Stomach smooth muscle (tissue), 2 donors: ENCODE data around the gene MC1R.

Experiments
- H3K27ac ChIP-seq: one replicate; pipeline ENCODE4 v1.7.0; 2013; ENCODE audit warnings: mild to moderate bottlenecking, low read length, inconsistent platforms
- H3K27me3 ChIP-seq, 2 donors: one replicate each; pipeline ENCODE4 v1.7.0; 2013; ENCODE audit warnings: low read length in 2 of 2; ENCODE audit not compliant: insufficient read depth in 2 of 2, control insufficient read depth in 1 of 2
- H3K36me3 ChIP-seq, 2 donors: one replicate each; pipeline ENCODE4 v1.7.0; 2013; ENCODE audit warnings: low read length in 2 of 2; ENCODE audit not compliant: control insufficient read depth in 2 of 2, insufficient read depth in 2 of 2
- H3K4me1 ChIP-seq: one replicate; pipeline ENCODE4 v1.7.0; 2013; ENCODE audit warnings: low read length; ENCODE audit not compliant: control insufficient read depth, insufficient read depth
- H3K4me3 ChIP-seq, 2 donors: one replicate each; pipeline ENCODE4 v1.7.0; 2013; ENCODE audit warnings: low read length in 2 of 2
- H3K9ac ChIP-seq, 2 donors: one replicate each; pipeline ENCODE4 v1.7.0; 2013; ENCODE audit warnings: low read length in 2 of 2, mild to moderate bottlenecking in 1 of 2
- H3K9me3 ChIP-seq, 2 donors: one replicate each; pipeline ENCODE4 v1.7.0; 2013; ENCODE audit warnings: low read length in 2 of 2; ENCODE audit not compliant: control insufficient read depth in 2 of 2
- donor health status: healthy.
- donor health status: Pancreatic carcinoma.

Gene MC1R

DNA sequence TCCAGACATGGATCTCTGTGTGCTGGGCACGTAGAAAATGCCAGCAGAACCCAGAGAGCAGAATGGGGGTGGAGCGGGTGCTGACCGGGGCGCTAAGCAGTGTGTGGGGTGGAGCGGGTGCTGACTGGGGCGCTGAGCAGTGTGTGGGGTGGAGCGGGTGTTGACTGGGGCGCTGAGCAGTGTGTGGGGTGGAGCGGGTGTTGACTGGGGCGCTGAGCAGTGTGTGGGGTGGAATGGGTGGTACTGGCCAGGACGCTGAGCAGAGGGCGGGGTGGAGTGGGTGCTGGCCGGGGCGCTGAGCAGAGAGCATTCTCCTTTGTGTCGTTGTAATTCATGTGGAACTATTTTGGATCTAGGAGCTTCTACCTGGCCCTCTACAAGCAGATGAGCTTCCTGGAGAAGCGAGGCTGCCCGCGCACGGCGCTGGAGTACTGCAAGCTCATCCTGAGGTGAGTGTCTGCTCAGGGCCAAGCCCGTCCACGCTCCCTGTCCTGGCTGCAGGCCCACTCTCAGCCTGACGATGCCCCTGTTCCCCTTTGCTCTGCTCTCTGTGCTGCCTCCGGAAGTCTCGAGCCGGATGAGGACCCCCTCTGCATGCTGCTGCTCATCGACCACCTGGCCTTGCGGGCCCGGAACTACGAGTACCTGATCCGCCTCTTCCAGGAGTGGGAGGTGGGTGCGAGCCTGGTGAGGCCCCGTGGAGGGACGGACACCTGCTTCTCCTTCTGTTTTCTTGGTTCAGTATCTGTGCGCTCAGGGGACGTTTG is 20.3 kb upstream of the MC1R start:
- Histone ChIP-seq H3K4me1 (no peaks in the 10 kb centered on the region), H3K27me3 (no peaks in the 10 kb centered on the region), H3K9me3 (no peaks in the 10 kb centered on the region), H3K4me3 (no peak overlapping the region), H3K9ac (no peak overlapping the region), H3K36me3 (peaks cover 42 to 49% of the 10 kb centered on the region in 2 donors), H3K27ac (no peak overlapping the region)

DNA sequence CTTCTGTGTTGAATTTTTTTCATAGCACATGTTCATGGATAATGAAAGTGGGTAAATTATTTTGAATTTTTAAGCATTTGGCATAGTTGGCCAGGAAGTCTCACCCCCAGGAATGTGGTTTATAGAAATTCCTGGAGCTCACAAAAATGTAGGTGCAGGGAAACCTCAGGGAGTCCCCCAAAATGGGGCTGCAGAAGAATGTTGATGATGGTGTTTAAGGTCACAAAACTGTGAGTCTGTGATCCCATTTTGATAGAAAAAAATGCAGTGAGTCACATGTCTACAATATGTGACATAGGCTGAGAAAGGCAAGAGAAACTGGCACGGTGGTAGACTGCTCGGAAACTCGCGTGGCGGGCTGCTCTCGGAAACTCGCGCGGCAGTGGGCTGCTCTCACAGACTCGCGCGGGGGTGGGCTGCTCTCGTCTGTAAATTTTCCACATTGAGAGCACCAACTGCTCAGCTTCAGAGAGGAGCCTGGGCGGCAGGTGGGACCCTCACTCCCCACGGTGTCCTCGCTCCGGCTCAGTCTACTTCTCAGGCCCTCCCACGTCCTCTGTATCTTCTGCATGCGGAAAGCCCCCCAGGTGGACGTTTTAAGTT is 18.7 kb upstream of the MC1R start:
- no peak overlapping the region for H3K27ac ChIP-seq
- H3K9ac ChIP-seq, result no peak overlapping the region
- H3K4me1 ChIP-seq, result no peaks in the 10 kb centered on the region
- peaks cover 46 to 52% of the 10 kb centered on the region in 2 donors for H3K36me3 ChIP-seq
- H3K27me3 ChIP-seq, result no peaks in the 10 kb centered on the region
- H3K9me3 ChIP-seq, result no peaks in the 10 kb centered on the region
- H3K4me3 ChIP-seq, result no peak overlapping the region

DNA sequence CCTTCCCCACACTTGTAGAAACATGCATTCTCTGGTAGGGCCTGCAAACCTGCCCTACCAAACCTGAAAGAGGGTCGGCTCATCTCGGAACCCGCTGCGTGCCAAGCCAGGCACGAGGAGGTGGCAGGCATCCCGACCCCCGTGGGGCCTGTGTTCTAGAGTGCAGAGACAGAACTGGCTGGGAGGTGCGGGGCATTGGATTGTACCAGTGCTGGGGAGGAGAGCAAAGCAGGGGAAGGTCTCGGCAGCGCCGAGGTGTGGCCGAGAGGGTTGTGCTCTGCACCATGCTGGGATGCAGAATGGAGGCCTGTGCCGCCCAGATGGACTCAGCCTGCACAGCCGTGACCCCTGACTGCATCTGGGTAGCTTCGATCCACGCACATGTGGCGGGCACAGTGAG is 17.8 kb upstream of the MC1R start:
- Histone ChIP-seq H3K9ac (no peak overlapping the region), H3K27ac (no peak overlapping the region), H3K4me3 (no peak overlapping the region), H3K36me3 (peaks cover 48 to 50% of the 10 kb centered on the region in 2 donors), H3K27me3 (no peaks in the 10 kb centered on the region), H3K9me3 (no peaks in the 10 kb centered on the region), H3K4me1 (no peaks in the 10 kb centered on the region)

DNA sequence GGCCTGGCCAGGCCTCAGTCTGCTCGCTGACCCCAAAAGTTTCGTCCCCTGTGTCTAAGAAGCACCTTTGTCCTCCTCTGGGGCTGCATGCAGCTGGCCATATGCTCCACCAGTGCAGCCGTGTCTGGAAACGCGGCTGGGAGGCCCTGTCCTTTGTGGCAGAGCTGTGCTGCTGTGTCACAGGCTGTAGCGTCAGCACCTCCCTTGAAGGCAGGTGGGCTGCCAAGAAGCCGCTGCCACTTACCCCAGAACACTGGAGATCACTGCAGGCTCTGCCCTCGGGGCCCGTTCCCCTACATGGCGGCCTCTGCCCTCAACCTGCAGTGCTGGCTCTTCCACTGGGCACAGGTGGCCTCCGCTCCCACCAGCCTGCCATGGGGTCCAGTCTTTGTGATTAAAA is 15.7 kb upstream of the MC1R start:
- Histone ChIP-seq H3K36me3 (peaks cover 48 to 51% of the 10 kb centered on the region in 2 donors), H3K4me3 (no peak overlapping the region), H3K27ac (no peak overlapping the region), H3K9me3 (no peaks in the 10 kb centered on the region), H3K4me1 (no peaks in the 10 kb centered on the region), H3K27me3 (no peaks in the 10 kb centered on the region), H3K9ac (no peak overlapping the region)

DNA sequence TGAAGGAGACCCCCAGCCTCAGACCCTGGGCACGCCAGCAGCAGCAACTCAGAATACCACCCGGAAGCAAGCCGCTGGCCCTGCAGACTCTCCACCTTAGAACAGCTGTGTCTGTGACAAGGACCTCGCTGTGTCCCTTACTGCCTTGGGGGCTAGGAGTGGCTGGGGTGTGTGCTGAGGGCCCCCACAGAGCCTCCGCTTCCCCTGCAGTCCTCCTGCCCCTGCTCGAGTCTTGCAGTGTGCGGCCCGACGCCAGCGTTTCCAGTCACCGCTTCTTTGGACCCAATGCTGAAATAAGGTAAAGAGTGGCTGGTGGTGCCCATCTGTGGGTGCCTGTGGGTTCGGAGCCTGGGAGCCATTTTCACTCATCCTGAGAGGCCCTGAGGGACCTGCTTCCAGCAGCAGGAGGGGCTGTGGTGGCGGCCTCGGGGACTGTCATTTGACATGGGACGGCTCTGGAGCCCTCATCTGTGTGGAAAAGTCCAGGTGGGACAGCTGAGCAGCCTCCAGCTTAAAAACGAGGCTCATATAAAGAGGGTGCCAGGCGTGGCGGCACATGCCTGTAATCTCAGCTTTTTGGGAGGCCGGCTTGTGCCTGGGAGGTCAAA is 14.7 kb upstream of the MC1R start:
- no peak overlapping the region for H3K27ac ChIP-seq
- H3K4me1 ChIP-seq, result no peaks in the 10 kb centered on the region
- no peak overlapping the region for H3K4me3 ChIP-seq
- no peak overlapping the region for H3K9ac ChIP-seq
- no peaks in the 10 kb centered on the region for H3K27me3 ChIP-seq
- H3K9me3 ChIP-seq, result no peaks in the 10 kb centered on the region
- H3K36me3 ChIP-seq, result peaks cover 40 to 44% of the 10 kb centered on the region in 2 donors

DNA sequence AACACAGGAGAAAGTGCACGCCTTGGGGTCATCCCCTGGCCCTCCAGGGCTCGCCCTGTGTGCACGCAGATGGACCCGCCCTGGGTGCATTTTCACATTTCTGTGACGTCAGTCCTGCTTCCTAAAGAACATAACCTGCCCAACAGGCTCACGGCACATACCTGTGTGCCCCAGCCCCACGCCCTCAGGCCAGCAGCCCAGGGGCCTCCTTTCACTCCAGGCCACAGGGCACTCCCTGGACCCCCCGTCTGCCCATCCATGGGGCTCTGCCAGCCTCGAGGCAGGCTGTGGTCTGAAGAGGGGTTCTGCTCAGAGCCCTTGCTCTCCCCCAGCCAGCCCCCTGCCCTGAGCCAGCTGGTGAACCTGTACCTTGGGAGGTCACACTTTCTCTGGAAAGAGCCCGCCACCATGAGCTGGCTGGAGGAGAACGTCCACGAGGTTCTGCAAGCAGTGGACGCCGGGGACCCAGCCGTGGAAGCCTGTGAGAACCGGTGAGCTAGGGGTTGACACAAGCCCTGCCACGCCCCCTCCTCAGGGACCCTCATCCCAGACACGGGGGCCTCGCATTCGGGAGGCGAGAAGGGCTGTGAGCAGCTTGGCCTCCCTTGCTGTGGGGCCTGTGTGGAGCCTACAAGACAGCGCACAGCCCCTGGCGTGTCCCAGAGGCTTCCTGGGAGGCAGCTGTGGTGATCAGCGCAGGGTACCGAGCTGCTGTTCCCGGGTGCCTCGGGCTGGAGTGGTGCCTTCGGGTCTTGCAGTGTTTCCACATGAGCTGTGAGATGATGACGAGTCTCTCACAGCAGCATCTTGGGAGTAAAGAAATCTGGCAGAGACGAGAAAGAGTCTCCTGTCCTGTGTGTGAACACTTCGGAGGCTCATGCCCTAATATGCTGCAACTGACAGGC is 13.8 kb upstream of the MC1R start:
- no peak overlapping the region for H3K27ac ChIP-seq
- no peak overlapping the region for H3K9ac ChIP-seq
- H3K27me3 ChIP-seq, result no peaks in the 10 kb centered on the region
- peaks cover 38% of the 10 kb centered on the region in 2 donors for H3K36me3 ChIP-seq
- H3K9me3 ChIP-seq, result no peaks in the 10 kb centered on the region
- H3K4me3 ChIP-seq, result no peak overlapping the region
- H3K4me1 ChIP-seq, result peaks cover under 1% of the 10 kb centered on the region

DNA sequence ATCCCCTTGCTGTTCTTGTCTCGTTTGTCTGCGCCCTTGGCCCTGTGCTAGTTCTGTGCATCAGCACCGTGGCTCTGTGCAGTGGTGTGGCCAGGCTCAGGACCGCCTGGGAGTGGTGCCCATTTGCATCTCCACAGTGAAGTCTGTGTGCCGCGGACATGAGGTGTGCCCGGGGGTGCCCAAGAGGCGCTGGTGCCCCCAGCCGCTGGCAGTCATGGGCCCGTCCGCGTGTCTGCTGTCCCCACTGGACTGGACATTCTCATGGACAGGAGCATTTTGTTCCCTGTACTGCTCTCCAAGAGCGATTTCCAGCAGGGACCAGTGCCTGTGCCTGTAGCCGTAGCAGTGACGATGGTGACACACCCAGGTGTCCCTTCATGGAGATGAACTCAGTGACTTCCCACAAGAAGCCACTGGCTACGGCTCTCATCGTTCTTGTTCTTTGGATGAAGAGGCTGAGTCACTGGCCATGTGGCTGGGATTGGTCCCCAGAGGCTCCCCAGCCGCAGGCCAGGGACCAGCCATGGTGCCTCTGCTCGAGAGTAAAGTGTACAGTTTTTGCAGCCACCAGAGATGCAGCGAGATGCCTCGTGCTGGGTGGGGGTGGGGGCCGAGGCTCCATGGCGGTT is 13.0 kb upstream of the MC1R start:
- H3K36me3 ChIP-seq, result peaks cover 31 to 35% of the 10 kb centered on the region in 2 donors
- no peak overlapping the region for H3K27ac ChIP-seq
- no peaks in the 10 kb centered on the region for H3K27me3 ChIP-seq
- no peak overlapping the region for H3K4me3 ChIP-seq
- H3K9ac ChIP-seq, result no peak overlapping the region
- peaks cover 2% of the 10 kb centered on the region for H3K4me1 ChIP-seq
- no peaks in the 10 kb centered on the region for H3K9me3 ChIP-seq

DNA sequence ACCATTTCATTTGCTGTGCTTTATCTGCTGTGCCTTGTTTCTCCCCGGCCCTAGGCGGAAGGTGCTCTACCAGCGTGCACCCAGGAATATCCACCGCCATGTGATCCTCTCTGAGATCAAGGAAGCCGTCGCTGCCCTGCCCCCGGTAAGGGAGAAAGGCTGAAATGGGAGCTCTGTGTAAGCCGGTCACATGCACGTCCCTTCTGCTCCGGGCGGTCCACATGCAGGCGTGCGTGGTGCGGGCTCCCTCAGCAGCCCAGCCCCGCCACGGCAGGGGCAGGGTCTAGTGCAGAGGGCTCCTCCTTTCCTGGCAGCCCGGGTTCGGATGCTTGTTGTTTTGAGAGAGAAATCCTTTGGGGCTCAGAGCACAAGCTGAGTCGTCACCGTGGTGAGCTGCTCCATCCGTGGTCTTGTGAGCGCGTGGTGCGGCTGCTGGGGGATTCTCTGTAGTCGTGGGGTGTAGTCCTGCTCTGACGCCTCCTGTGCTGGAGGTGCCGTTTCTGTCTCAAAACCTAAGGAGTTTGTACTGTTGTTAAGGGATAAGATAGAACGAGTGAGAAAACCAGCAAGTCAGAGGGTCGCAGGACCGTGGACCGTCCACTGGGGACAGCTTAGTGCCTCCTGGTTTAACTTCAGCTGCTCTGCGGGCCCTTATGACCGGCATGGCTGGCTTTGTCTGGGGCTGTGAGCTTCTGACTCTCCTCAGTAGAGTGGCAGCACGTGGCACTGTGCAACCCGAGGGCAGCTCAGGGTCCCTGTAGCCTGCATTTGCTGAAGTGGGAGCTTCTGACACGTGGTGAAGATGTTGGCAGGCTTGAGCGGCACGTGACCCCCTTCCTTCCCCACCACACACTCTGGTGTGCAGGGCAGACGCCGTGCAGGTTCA is 12.3 kb upstream of the MC1R start:
- Histone ChIP-seq H3K27me3 (no peaks in the 10 kb centered on the region), H3K9me3 (no peaks in the 10 kb centered on the region), H3K4me3 (no peak overlapping the region), H3K36me3 (peaks cover 32 to 35% of the 10 kb centered on the region in 2 donors), H3K4me1 (peaks cover 2% of the 10 kb centered on the region), H3K27ac (no peak overlapping the region), H3K9ac (no peak overlapping the region)

DNA sequence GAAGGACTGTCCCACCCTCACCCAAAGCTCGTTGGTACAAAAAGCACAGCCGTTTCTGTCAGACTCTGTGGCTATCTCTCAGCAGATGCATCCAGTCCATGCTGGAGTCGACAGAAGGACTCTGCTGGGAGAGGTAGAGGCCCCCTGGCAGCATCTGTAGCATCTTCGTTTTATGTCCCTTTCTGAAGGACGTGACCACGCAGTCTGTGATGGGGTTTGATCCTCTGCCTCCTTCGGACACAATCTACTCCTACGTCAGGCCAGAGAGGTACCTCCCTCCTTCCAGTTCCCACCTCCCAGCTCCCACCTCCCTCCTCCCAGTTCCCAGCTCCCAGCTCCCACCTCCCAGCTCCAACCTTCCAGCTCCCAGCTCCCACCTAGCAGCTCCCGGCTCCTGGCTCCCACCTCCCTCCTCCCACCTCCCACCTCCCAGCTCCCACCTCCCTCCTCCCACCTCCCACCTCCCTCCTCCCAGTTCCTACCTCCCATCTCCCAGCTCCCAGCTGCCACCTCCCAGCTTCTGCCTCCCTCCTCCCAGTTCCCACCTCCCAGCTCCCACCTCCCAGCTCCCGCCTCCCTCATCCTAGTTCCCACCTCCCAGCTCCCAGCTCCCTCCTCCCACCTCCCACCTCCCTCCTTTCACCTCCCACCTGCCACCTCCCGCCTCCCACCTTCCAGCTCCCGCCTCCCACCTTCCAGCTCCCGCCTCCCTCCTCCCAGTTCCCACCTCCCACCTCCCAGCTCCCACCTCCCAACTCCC is 11.4 kb upstream of the MC1R start:
- H3K27me3 ChIP-seq, result no peaks in the 10 kb centered on the region
- no peaks in the 10 kb centered on the region for H3K9me3 ChIP-seq
- no peak overlapping the region for H3K9ac ChIP-seq
- no peak overlapping the region for H3K4me3 ChIP-seq
- H3K27ac ChIP-seq, result no peak overlapping the region
- peaks cover 32 to 36% of the 10 kb centered on the region in 2 donors for H3K36me3 ChIP-seq
- H3K4me1 ChIP-seq, result peaks cover 2% of the 10 kb centered on the region
